NB4 (cell line): Measurements from ENCODE around the gene MBOAT1.

ENCODE experiments used
- MYC ChIP-seq: IDR thresholded peaks from 2 replicates; pipeline ENCODE4 v1.6.1; 2011; ENCODE audit warnings: low read depth, low read length
- POLR2A ChIP-seq: IDR thresholded peaks from 2 replicates; pipeline ENCODE4 v1.6.1; 2011; ENCODE audit warnings: mild to moderate bottlenecking; ENCODE audit not compliant: insufficient read length; ENCODE audit errors: extremely low read depth
- TF ChIP-seq, protein P1 (sequence below): IDR thresholded peaks from one replicate; pipeline ENCODE4 v1.5.1; 2012; ENCODE audit warnings: low read depth, low read length

DNA sequence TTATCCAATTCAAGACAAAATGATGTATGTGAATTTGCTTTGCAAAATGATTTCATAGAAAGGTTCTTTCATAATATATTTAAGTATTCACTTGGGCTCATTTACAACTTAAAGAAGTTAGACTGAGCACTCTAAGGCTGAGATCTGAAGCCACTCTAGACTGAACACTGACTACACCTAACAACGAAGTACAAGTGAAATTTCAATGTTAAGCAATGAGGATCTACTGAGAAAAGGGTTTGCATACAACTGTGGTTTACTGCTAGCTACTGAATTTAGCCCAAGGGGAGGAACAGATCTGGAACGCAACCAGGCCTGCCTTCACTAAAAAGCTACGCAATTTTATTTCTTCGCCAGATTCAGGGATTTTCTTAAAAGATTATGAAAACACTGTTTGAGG is 106.4 kb downstream of the MBOAT1 start:
- TF ChIP-seq, protein P1, sequence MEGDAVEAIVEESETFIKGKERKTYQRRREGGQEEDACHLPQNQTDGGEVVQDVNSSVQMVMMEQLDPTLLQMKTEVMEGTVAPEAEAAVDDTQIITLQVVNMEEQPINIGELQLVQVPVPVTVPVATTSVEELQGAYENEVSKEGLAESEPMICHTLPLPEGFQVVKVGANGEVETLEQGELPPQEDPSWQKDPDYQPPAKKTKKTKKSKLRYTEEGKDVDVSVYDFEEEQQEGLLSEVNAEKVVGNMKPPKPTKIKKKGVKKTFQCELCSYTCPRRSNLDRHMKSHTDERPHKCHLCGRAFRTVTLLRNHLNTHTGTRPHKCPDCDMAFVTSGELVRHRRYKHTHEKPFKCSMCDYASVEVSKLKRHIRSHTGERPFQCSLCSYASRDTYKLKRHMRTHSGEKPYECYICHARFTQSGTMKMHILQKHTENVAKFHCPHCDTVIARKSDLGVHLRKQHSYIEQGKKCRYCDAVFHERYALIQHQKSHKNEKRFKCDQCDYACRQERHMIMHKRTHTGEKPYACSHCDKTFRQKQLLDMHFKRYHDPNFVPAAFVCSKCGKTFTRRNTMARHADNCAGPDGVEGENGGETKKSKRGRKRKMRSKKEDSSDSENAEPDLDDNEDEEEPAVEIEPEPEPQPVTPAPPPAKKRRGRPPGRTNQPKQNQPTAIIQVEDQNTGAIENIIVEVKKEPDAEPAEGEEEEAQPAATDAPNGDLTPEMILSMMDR, result no peak
- no peak for TF ChIP-seq POLR2A
- no peak for TF ChIP-seq MYC
